WERI-Rb-1 (cell line): Measurements from ENCODE around the gene ZNF850.
A peak's percentile ranks its signal among the peaks of the same experiment; 100 is the strongest.

Source experiments
- DNase-seq: peaks from one replicate; pipeline ENCODE4 v3.0.0-alpha.2; 2020
- H3K27ac ChIP-seq: fragments of 250-450 bp; sonication (Bioruptor Pico); 2 replicates; pipeline ENCODE4 v1.5.1; 2020; ENCODE audit warnings: mild to moderate bottlenecking, moderate library complexity
- H3K27me3 ChIP-seq: fragments of 250-450 bp; sonication (Bioruptor Pico); 2 replicates; pipeline ENCODE4 v1.5.1; 2021; ENCODE audit warnings: mild to moderate bottlenecking, low read depth, moderate library complexity; ENCODE audit not compliant: insufficient read depth, severe bottlenecking
- H3K36me3 ChIP-seq: fragments of 250-450 bp; sonication (Bioruptor Pico); 2 replicates; pipeline ENCODE4 v1.5.1; 2020; ENCODE audit warnings: mild to moderate bottlenecking, moderate library complexity
- H3K4me3 ChIP-seq: 2 replicates; pipeline ENCODE4 v1.5.1; 2011; ENCODE audit warnings: low read depth, mild to moderate bottlenecking, control low read depth, low read length
- H3K9me3 ChIP-seq: fragments of 250-450 bp; sonication (Bioruptor Pico); 2 replicates; pipeline ENCODE4 v1.5.1; 2021; ENCODE audit warnings: mild to moderate bottlenecking, moderate library complexity; ENCODE audit not compliant: severe bottlenecking
- CTCF ChIP-seq: IDR thresholded peaks from 2 replicates; pipeline ENCODE4 v1.5.1; 2011; ENCODE audit warnings: low read depth, mild to moderate bottlenecking, control low read depth, inconsistent platforms, low read length

The ZNF850 gene

GRCh38 chr19:36719687-36720556 lies 52.7 kb downstream of the ZNF850 start:
- Histone ChIP-seq H3K36me3 (peaks cover 77% of the 10 kb centered on the region), H3K9me3 (peaks cover 45% of the 10 kb centered on the region), H3K27ac (no peak overlapping the region), H3K4me3 (no peak overlapping the region), H3K27me3 (no peaks in the 10 kb centered on the region)
- no peak for DNase-seq
- no peak for TF ChIP-seq CTCF

- no peak for DNase-seq
- Histone ChIP-seq H3K4me3 (no peak overlapping the region), H3K27me3 (no peaks in the 10 kb centered on the region), H3K27ac (no peak overlapping the region), H3K9me3 (peaks cover 17% of the 10 kb centered on the region), H3K36me3 (peaks cover 71% of the 10 kb centered on the region)
- no peak for TF ChIP-seq CTCF
Measured at GRCh38 chr19:36709423-36709822, 63.2 kb downstream of the ZNF850 start.

GRCh38 chr19:36707134-36707533 lies 65.5 kb downstream of the ZNF850 start:
- Histone ChIP-seq H3K4me3 (no peak overlapping the region), H3K27me3 (no peaks in the 10 kb centered on the region), H3K9me3 (peaks cover 13% of the 10 kb centered on the region), H3K36me3 (peaks cover 53% of the 10 kb centered on the region), H3K27ac (no peak overlapping the region)
- no peak for DNase-seq
- TF ChIP-seq CTCF = no peak

GRCh38 chr19:36688058-36688457 lies 84.5 kb downstream of the ZNF850 start:
- no peak for DNase-seq

GRCh38 chr19:36687214-36688056 lies 85.2 kb downstream of the ZNF850 start, which contains the start of gene ZNF567:
TSS of gene ZNF567 (plus strand) at chr19:36687612. CDS start at chr19:36694868, 7,256 bp downstream.
- Histone ChIP-seq H3K27ac (peak within 1 kb of the TSS; percentile 85), H3K27me3 (no peaks in the 10 kb centered on the region), H3K9me3 (no peaks in the 10 kb centered on the region), H3K4me3 (peak within 1 kb of the TSS; percentile 99), H3K36me3 (peaks cover 33% of the 10 kb centered on the region)
- TF ChIP-seq CTCF = 0 out of 2 replicates have a peak, but pooled peaks have one; percentile 3
- peak; percentile 98 for DNase-seq

More at GRCh38 chr19:36688058-36688457, 84.5 kb downstream of the ZNF850 start:
- Histone ChIP-seq H3K27me3 (no peaks in the 10 kb centered on the region), H3K4me3 (peak overlapping the region; percentile 99), H3K27ac (peak overlapping the region; percentile 85), H3K9me3 (no peaks in the 10 kb centered on the region), H3K36me3 (peaks cover 39% of the 10 kb centered on the region)
- no peak for TF ChIP-seq CTCF
